GM18505 (cell line): ENCODE data around the gene LRRN1.
A peak's percentile ranks its signal among the peaks of the same experiment; 100 is the strongest.
"Not testable (repeated sequence)": the region's sequence is repeated elsewhere in the genome, so short reads cannot be mapped to it uniquely, and the experiment has no call there.

Experiments
- ATAC-seq: cut with Tn5 transposase; IDR thresholded peaks from one replicate; pipeline ENCODE4 v1.9.1; 2021; ENCODE audit not compliant: unreplicated experiment
- POLR2A ChIP-seq: IDR thresholded peaks from 4 replicates; pipeline ENCODE4 v1.6.1; 2011; ENCODE audit warnings: borderline replicate concordance; ENCODE audit not compliant: insufficient read depth, insufficient read length; ENCODE audit errors: extremely low read depth

LRRN1 gene

DNA sequence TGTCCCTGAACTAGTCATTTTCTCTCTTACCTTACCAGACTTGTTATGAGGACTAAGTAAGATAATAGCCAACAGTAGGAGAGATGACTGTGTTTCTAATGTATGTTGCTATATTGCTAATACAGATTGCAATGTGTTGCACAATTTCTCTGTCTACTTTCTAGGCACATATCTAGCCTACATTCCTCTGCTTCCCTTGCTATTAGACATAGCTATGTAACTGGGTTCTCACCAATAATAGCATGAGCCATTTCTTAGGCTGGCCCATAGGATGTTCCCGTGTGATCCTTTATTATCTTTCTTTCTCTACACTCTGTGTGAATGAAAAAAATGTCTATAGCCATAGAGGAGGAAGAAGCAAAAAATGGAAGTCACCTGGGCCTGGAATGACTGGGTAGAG lies 6.8 kb upstream of the LRRN1 start:
- TF ChIP-seq POLR2A: no peak
- no peak for ATAC-seq

DNA sequence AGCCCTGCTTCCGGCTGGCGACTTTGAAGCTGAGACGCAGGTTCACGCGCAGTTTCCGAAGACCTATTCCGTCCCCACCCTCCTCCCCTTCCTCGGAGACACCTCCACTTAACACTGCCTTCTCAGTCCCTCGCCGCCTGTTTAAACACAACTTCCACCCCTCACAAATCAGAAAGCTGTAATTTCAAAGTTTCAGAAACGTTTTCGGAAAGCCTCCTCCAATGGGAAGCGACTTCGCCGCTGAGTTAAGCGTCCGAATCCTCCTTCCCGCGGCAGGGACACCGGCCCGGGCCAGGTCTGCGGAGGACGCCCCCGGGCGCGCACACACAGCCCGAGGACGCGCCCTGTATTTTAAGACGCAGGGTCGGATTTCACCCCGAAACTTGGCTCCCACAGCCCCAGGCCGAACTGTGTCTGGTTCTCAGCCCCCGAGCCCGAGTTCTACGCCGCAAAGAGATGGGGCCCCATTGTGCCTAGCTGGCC lies 559 bp upstream of the LRRN1 start:
- peak; percentile 34 for ATAC-seq
- no peak for TF ChIP-seq POLR2A

DNA sequence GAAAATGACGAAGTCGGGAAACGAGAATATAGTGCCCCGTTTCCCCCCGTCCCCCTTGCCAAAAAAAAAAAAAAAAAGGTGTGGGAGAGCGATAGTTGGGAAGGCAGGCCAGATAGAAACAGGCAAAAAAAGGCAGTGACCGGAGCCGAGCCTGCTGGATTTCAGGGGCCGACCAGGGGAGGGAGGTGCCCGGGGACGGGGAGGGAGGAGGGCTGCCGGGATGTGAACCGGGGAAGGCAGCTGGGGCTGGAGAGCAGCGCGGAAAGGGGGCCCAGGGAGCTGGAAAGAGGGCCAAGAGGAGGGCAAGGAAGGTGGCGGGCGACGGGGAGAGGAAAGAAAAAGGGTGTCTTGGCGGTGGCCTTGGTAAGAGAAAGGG lies 837 bp downstream of the LRRN1 start:
- TF ChIP-seq POLR2A: no peak

DNA sequence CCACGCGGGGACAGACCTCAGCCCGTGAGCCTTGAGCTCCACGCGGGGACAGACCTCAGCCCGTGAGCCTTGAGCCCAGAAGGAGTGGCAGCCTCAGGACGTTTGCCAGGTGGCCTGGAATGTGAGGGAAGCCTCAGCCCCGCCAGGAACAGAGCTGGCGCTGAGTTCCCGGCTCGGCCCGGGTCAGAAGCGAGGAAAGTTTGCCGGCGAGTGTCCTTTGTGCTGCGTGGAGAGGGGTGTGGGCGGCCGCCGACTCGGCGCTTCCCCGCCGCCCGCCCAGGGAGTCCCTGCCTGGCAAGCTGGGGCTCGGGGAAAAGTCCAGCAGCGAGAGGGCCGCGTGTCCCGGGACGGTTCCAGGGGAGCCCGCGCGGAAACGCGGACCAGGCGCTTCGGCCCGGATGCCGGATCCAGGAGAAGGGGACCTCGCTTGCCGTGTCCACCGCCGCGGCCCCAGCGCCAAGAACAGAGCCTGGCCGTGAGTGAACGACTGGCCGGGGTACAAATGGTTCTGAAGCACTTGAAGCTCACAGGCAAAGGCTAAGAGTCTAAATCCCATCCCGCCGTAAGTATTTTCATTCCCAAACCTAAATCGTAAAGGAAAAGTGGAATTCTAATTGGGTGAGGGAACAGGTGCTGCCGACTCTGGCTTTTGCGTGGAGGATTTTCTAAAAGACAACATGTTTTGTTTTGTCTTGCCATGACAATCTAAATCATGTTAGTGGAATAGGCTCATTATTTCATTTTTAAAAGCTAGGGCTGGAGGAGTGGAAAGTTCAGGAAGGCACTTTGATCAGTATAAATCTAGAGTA lies 1.7 kb downstream of the LRRN1 start:
- no peak for ATAC-seq
- no peak for TF ChIP-seq POLR2A

More for the DNA sequence above, 837 bp downstream of the LRRN1 start:
- ATAC-seq: no peak

DNA sequence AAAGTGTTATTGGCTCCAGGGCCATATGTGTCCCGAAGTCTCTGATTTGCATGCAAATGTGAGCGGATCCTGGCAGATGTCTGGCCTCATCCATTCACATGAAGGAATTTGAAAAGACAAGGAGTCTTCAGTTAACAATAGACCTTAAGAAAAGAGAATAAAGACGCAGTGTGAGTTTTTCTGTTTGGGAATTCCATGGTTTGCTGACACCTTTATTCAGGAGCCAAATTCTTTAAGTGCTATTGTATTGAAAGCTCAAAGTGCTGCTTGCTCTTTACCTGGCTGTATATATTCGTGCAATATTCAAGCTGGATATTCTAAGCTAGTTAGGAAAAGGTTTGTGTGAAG lies 2.2 kb downstream of the LRRN1 start:
- no peak for ATAC-seq
- TF ChIP-seq POLR2A: no peak

DNA sequence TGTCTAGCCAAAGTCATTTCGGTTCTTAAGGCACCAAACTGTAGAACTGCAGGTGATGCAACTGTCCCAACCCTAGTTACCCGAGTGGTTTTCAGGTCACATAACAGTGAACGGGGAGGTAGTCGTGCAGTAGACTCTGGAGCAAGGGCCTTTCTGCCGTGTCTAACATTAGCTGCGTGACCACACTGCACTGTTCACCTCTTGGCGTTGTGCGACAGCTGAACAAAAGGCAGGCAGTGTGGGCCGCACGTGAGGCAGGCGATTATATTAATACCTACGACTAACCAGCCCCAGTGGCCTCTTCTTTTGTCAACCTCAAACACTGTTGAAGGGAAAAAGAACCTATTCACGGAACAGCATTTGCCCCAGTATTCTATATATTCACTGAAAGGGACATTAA lies 2.8 kb downstream of the LRRN1 start:
- no peak for ATAC-seq
- TF ChIP-seq POLR2A: no peak

DNA sequence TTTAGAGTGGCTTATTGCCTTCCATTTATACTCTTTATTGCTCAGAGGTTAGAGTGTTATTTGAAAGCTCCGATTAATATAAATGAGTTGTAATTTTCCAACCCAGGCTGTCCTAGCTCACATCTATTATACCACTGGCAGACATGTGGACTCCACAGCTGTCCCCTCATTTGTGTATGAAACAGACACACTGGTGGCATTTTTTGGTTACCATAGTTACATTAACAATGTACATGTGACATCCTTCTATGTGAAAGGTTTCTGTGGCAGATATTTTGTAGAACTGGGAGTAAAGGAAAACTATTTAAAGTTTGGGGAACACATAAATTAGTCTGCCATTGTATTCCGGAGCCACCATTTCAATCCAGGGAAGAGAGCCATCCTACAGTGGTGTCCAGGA lies 5.3 kb downstream of the LRRN1 start:
- no peak for ATAC-seq
- TF ChIP-seq POLR2A: no peak

DNA sequence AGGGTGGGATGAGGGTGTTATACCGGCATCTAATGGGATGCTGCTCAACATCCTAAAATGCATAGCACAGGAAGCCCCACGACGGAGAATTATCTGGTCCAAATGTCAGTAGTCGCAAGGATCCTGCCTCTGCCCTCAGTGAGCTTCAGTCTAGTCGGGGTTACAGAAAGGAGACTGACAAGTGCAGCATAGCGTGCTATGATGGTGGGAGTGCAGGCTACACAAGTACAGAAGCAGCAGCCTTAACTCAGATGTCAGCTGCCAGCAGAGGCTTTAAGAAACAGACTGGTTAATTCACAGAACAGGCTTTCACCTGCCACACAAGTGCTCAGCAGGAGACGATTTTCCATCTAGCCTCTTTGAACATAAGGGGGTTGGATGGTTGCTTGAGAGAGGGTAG lies 6.9 kb downstream of the LRRN1 start:
- TF ChIP-seq POLR2A: no peak

DNA sequence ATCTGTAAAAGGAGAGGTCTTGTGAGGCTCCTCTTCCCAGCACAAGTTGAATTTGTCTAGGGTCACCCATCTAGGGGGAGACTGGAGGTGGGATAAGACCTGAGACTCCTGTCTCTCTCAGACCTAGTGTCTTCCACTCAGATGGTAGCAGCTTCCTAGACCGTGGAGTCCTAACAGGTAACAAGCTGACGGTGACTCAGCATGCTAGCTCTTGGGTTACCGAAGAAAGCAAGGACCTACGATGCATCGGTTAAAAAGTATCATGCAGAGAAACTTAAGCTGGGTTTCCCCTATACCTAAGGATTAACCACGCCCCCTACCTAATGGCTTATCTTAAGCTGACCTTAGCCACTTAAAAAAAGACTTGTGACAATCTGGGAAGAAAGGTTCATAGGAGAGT lies 7.6 kb downstream of the LRRN1 start:
- ATAC-seq: no peak
- no peak for TF ChIP-seq POLR2A

More for the DNA sequence above, 6.9 kb downstream of the LRRN1 start:
- no peak for ATAC-seq

DNA sequence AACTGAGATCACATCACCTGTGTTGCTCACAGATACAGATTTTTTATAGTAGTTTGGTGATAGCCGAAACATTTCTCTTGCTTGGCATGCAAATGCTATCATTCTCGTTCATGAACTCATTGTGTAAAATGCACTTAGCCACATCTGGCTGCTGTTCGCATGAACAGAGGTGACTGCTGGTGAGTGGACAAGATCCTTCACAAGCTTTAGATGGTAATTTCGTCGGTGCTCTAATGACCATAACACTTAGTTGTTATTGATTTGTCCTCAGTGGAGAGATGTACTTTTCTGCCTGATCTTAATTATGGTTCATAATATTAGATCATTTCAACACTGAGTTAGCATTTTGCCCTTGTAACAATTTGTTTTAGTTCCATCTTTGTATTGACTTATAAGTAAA lies 13.8 kb downstream of the LRRN1 start:
- no peak for ATAC-seq
- no peak for TF ChIP-seq POLR2A

DNA sequence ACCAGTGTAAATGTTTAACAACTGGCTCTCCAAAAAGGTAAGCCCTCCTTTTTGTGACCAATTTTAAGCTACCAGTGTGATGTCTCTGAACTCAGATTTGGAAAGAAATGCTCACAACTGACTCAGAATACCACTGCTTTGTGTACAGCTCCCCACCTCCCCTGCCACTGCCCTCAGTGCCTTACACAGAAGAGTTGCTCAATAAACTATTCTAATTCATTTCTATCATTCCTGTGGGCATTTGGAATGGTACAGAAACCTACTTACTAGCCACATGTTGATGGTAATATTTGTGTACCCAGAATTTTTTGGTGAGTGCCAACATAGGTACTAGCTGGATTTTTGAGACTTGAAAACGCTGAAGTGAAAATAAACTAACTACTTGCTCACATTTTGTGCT lies 16.0 kb downstream of the LRRN1 start:
- ATAC-seq: no peak
- no peak for TF ChIP-seq POLR2A

DNA sequence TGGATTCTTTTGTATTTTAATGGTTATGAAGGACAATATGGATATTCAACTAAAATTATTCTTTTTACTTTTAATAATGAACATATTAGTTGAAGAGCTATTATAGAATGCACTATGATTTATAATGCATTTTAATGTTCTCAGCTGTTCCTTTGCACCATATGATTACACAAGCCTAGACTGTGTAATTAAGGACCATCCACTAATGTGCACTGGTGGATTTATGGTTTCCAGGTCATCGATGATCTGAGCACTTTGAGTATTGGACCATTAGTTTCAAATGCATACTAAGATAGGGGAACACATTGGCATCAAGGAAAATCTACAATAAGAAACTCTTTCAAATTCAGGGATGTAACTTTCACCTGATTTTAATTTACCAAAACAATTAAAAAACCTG lies 16.8 kb downstream of the LRRN1 start:
- no peak for TF ChIP-seq POLR2A
- ATAC-seq: no peak

DNA sequence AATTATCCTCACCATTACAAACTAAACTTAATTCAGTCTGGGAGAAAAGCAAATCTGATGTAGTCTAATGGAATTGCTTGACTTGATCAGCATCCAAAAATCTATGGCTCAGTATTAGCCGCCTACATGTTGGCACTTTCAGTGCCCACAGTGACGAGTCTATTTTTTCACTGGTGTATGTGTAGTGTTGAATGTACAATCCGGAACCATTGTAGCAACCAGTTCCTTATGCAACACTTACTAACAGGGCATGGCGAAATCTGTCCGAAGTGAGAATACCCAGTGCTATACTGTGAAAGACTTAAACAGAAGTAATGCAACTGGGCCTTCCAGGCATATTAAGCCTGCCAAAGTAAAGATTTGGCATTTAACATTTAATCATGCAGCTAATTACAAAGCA lies 18.6 kb downstream of the LRRN1 start:
- TF ChIP-seq POLR2A: no peak
- ATAC-seq: no peak

DNA sequence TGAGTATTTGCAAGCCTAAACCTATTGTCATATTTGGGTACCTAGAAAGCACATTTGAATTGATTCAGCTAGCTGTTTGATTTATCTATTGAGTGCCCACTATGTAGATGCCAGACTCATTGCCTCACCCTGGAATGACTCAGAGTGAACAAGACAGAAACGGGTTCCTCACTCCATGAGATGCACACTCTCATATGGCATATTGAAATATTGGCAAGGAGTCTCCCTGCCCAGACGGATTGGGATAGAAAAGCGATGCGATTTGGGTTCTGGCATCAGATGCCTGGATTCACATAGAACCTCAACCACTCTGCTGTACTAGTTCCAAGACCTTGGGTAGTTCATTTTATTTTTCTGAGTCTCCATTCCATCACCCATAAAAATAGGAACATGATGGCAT lies 22.5 kb downstream of the LRRN1 start:
- TF ChIP-seq POLR2A: no peak
- ATAC-seq: no peak

DNA sequence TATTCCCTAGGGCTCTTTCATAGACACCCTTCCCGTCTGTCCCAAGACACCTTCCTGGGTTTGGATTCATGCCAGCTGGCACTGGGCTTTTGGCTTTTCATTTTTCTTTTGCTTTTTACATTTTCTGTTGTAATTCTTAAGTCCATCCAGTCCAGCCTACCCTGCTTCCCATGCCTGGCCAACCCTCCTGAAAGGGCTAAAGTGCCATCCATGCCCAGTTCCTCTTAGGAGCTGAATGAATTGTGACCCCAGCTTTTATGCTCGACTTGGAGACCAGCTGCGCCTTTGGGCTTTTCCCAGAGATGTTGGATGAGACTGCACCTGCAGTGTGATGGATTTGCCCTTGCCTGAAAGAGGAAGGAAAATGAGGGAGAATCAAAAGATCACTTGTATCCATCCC lies 25.8 kb downstream of the LRRN1 start:
- TF ChIP-seq POLR2A: no peak
- ATAC-seq: no peak

DNA sequence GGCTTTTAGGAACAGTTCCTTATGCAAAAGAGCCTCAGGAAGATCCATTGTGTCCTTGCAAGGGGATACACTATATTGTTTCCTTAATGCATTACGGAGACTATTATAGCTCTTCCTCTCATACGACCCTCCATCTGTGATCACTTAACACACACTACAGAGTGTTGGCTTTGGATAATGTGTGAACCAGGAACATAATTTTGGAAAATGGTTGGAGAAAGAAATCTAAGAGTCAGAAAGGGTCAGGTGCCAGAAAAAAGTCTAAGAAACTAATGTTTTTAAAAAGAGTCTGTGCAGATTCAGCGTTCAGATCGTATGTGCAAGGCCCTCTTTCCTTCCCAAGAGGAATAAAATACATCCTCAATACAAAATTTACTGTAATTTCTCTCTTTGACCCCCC lies 27.3 kb downstream of the LRRN1 start:
- no peak for ATAC-seq
- no peak for TF ChIP-seq POLR2A

DNA sequence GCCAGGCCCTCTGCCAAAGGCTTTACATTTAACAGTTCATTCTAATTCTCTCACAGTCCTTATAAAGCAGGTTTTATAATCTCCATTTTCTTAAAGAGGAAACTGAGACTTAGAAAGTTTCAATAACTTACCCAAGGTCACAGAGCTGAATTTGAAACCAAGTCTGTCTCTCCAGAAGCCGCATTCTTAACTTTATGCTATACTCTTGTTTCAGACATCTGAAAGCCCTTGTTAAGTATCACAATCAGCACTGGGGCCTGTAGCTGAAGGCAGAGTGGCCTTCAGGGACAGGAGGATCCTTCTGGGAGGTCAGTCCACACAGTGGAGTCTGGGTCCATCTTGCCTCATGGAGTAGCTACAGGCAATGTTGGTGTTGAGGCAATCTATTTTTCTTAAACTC lies 27.9 kb downstream of the LRRN1 start:
- ATAC-seq: no peak
- no peak for TF ChIP-seq POLR2A

DNA sequence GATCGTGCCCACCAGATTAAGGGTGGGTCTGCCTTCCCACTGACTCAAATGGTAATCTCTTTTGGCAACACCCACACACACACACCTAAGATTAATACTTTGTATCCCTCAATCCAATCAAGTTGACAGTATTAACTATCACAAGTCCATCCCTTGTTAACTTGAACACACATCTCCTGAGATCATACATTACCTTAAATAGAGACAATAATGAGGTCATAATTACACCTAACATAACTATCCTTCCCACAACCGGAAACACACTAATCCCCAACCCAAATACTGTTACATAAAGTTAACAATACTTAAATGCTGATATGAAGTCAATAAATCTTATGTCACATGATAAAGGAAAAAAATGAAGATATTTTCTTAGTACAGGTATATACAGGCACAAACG lies 29.2 kb downstream of the LRRN1 start:
- ATAC-seq: not testable (repeated sequence)
